Measurements from ENCODE around the gene TMEM191B. TPM values are rescaled to one million over a fixed set of nuclear protein-coding genes. Genes with fewer than 3 reads are reported as not detected.
"Not testable (repeated sequence)": the region's sequence is repeated elsewhere in the genome, so short reads cannot be mapped to it uniquely, and the experiment has no call there.

Gene TMEM191B
- total RNA-seq, 1 experiment from 2014 or later = 3.7 TPM

DNA sequence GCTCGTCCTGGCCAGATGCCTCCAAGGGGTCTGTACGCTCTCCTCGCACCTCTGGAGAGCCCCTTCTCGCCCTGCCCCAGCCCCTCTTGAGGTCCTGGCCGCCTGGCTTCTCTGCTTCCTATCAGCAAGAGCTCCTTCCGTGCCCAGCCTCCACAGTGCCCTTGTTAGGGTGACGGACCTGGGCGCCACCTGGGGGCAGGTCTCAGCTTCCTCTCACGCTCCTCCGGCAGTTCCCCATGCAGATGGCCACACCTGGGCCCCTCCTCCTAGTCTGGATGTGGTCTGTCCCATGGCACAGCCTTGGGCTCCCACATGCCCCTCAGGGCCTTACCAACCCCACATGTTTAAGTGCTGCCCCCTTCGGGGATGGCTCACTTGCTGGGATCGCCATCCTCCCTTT, 6.7 kb downstream of the TMEM191B start:
- H3K36me3 Mint-ChIP-seq = not testable (repeated sequence)

DNA sequence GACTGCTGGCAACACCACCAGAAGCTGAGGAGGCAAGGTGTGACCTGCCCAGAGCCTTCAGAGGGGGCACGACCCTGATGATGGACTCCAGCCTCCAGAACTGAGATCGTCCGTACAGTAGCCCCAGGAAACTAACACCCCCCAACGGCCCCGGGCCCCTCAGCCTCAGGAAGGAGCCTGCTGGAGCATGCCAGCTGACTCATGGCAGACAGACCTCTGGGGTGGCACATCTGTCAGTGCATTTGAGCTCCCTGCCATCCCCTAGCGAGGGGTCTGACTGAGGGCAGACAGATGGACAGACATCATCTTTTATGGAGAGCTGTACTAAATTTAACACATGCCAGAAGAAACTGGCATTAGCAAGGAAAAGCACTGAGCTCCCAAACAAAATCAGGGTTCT, 12.4 kb downstream of the TMEM191B start:
- H3K27me3 Mint-ChIP-seq (ENCODE audit: low read depth); H3K4me3 Mint-ChIP-seq; H3K4me1 Mint-ChIP-seq; ATAC-seq; DNase-seq (ENCODE audit: low spot score); H3K9me3 Mint-ChIP-seq; H3K27ac Mint-ChIP-seq; POLR2A ChIA-PET; CTCF ChIA-PET; H3K36me3 Mint-ChIP-seq: not testable (repeated sequence)

More for the DNA sequence above, 6.7 kb downstream of the TMEM191B start:
- H3K4me1 Mint-ChIP-seq; CTCF ChIA-PET; H3K9me3 Mint-ChIP-seq; H3K4me3 Mint-ChIP-seq; H3K27ac Mint-ChIP-seq; POLR2A ChIA-PET; DNase-seq (ENCODE audit: low spot score); H3K27me3 Mint-ChIP-seq (ENCODE audit: low read depth): not testable (repeated sequence)
- peak; percentile 18; the same call in 1 of the 2 replicates for ATAC-seq

DNA sequence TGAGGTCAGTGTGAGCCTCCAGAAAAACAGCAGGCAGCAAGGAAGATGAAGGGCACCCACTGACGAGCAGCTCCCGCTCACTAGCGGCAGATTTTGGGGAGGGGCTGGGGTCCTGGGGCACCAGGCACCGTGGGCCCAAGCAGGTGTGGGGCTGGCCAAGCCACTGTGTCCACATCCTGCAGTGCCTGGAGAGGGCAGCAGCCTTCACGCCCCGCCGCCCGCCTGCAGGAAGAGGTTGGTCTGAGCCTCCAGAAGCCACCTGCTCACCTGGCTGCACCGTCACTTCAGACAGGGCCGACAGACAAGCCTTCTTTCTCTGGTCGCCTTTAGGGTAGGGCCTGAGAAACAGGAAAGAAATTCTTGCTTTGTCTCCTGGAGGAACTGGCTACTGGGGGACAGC, 15.8 kb downstream of the TMEM191B start:
- H3K36me3 Mint-ChIP-seq; H3K9me3 Mint-ChIP-seq; H3K4me1 Mint-ChIP-seq; ATAC-seq; H3K27me3 Mint-ChIP-seq (ENCODE audit: low read depth); DNase-seq (ENCODE audit: low spot score); POLR2A ChIA-PET; H3K27ac Mint-ChIP-seq; H3K4me3 Mint-ChIP-seq; CTCF ChIA-PET: not testable (repeated sequence)

DNA sequence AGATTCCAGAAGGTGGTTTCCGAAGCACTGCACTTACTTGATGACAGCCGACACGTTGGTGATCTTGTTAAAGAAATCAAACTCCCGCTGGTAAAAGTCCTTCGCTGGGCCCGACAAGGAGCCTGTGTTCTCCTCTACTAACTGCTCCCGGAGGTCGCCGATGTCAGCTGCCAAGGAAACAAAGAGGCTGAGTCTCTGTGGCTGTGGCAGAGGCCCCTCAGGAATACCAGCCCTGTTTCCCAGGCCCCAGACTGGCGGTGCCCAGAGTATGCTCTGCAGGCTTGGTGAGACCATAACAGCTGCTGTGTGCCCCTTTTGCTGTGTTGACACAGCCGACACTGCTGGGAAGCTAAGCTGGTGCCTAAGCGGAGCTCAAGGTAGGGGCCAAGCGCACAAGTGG, 17.0 kb downstream of the TMEM191B start:
- CTCF ChIA-PET, POLR2A ChIA-PET: not testable (repeated sequence)

DNA sequence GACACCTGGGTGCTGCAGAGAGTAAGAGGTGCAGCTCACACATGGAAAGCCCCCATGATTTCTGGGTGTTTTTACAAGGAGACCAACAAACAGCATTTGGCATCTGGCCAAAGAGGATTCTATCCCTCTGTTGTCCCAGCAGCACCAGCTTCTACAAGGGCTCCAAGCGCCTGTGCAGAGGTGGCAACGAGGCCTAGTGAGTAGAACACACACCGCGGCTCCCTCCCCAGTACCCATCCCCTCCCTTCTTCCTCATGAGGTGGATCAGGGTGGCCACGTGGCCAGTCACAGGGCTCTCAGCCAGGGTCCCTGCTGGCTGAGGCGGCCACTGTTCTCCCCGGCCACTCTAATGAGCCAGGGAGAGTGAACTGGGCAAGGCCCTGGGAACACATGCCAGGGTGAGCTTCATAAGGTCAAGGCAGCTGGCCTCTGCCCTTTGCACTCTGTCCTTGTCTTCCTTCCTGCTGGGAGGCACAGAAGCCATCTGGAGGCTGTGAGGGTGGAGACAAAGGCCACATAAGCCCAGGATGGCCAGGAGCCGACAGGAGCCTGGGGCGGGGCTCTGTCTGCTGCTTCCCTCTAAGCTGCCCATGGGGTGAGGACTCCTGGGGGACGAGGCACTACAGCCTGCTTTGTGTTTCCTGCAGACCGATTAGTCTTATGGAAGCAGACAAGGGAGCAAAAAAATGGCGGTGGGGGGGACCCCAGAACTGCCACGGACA, 22.0 kb downstream of the TMEM191B start:
- ATAC-seq; H3K27ac Mint-ChIP-seq; H3K4me1 Mint-ChIP-seq; H3K36me3 Mint-ChIP-seq; H3K4me3 Mint-ChIP-seq; CTCF ChIA-PET; DNase-seq (ENCODE audit: low spot score); POLR2A ChIA-PET; H3K27me3 Mint-ChIP-seq (ENCODE audit: low read depth); H3K9me3 Mint-ChIP-seq: not testable (repeated sequence)

More for the DNA sequence above, 17.0 kb downstream of the TMEM191B start:
- not testable (repeated sequence) for H3K4me3 Mint-ChIP-seq; H3K4me1 Mint-ChIP-seq; H3K36me3 Mint-ChIP-seq; DNase-seq (ENCODE audit: low spot score); H3K27ac Mint-ChIP-seq; H3K9me3 Mint-ChIP-seq; ATAC-seq; H3K27me3 Mint-ChIP-seq (ENCODE audit: low read depth)

DNA sequence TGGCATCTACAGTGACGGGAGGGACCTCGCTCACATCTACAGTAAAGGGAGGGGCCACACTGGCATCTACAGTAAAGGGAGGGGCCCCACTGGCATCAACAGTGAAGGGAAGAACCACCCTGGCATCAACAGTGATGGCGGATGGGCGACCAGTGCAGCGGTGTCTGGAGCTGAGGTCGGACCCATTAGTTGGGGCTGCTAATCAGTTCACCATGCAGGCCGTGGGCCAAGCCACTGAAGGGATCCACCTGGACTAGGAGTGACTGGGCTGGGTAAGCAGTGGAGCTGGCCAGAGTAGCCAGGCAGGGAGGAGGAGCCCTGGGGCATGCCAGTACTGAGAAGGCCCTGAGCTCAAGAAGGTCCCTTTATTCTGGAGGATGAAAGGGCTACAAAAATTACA, 23.4 kb downstream of the TMEM191B start:
- H3K4me3 Mint-ChIP-seq; H3K4me1 Mint-ChIP-seq; H3K36me3 Mint-ChIP-seq; H3K27ac Mint-ChIP-seq; ATAC-seq; H3K9me3 Mint-ChIP-seq; POLR2A ChIA-PET; CTCF ChIA-PET; H3K27me3 Mint-ChIP-seq (ENCODE audit: low read depth); DNase-seq (ENCODE audit: low spot score): not testable (repeated sequence)

DNA sequence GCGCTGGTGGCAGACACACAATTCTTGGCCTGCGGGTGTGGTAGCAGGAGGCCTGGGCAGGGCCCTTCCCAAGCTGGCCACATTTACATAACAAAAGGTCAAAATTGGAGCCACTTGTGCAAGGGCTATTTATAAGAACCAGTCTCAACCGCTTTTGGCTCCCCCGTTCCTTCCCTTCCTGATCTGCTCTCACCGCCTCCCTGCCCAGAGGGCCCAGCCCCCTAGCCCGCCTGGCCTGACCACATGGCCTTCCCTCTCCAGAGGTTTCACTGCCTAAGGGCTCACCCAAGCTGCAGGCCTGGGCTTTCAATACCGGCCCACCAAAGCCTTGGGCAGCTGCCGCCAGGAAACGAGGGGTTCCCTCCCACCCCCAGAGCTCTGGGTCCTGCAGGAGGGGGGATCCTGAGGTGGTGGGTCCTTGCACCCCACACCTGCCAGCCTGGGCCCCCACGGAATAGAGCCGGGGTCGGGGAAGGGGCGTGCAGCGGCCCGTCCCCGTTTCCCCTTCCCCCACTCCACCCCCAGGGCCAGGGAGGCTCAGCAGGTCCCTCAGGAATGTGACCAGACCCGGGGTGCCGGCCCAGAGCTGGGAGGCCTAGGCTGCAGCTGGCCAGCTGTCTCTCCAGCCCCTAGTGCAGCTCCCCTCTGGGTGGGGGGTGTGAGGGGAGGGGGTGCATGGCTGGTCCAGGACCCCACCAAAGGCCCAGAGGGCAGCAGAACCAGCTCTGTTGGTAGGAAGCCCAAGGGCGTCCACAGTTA, 25.4 kb downstream of the TMEM191B start:
- H3K36me3 Mint-ChIP-seq; H3K27me3 Mint-ChIP-seq (ENCODE audit: low read depth); H3K4me3 Mint-ChIP-seq; H3K27ac Mint-ChIP-seq; H3K9me3 Mint-ChIP-seq; CTCF ChIA-PET; DNase-seq (ENCODE audit: low spot score); H3K4me1 Mint-ChIP-seq; POLR2A ChIA-PET: not testable (repeated sequence)
- peak; percentile 78 for ATAC-seq

DNA sequence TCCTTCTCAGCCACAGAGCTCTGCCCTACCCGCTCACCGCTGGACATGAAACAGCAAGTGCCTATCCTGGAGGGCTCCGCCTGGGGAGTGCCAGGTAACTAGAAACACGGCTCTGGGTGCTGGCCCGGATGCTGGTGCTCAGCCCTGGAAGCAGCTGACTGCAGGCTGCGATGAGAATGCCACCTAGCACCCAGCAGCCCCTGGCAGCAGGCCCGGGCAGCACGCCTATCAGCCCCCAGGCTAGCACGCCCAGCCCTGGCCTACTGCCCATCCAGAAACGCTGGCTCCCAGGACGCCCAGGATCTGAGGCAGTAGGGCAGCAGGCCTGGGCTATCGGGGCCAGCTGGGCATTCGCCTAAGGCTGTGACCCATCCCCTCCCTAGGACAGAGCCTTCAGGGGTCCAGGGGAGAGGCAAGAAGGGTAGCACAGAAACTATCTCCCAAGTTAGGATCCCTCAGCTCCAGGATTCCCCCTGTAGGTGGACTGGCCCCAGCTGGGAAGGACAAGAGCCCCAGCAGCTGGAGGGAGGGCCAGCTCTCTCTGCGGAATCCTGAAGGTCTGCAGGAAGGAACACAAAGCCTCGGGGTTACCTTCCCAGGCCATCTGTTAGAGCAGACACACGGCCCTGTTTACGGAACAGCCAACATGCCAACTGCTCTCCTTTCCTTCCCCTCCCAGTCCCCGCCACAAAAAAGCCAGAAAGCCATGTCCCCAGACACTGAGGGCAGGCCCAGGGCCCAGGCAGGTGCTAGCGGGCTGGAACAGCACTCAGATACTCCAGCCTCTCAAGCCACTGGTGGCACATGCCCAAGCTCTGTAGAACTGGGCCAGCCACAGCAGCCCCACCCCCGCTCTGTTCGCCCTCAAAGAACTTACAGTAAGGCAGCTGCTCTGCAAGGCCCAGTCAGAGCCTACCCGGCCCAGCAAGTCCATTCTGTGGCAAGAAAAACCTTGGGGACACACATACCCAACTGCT, 27.0 kb downstream of the TMEM191B start:
- H3K4me3 Mint-ChIP-seq; POLR2A ChIA-PET; H3K27me3 Mint-ChIP-seq (ENCODE audit: low read depth); H3K27ac Mint-ChIP-seq; CTCF ChIA-PET; H3K9me3 Mint-ChIP-seq; DNase-seq (ENCODE audit: low spot score); H3K36me3 Mint-ChIP-seq; H3K4me1 Mint-ChIP-seq: not testable (repeated sequence)
- ATAC-seq = peak; percentile 23

DNA sequence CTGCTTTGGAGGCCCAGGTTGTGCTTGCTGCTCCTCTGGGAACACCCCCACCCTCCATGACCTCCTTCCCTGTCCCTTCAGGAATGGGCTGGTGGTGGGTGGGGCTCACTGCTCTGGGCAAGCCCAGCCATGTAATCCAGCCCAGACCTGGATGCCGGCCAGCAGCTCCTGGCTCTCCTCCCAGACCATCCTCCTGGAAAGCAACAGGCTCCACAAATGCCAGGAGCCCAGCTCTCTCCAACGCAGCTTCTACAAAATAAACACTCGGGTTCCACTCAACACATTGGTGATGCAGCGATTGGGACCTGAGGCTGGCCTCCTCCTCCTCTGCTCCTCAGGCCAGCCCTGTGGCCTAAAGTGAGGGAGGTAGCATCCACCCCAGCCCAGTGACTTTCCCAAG, 30.9 kb downstream of the TMEM191B start:
- CTCF ChIA-PET, H3K36me3 Mint-ChIP-seq: not testable (repeated sequence)

DNA sequence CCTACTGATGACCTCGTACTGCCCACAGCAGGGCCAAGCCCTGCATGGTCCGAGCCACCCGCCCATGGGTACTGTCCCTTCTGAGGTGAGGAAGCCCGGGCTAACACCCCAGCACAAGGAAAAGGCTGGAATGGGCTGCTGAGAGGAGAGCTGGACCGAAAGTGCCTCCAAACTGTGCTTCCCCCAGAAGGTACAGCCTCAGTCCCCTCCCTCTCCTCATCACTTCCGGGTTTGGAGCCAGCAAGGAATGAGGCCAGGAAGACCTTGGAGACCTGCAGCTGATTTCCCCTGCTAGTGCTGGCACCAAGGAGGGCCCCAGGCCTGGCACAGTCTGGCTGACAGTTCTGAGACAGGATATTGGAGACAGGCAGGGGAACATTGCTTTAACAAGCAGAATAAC, 31.3 kb downstream of the TMEM191B start:
- H3K27me3 Mint-ChIP-seq (ENCODE audit: low read depth); POLR2A ChIA-PET; H3K4me1 Mint-ChIP-seq; H3K9me3 Mint-ChIP-seq; H3K27ac Mint-ChIP-seq; H3K4me3 Mint-ChIP-seq; H3K36me3 Mint-ChIP-seq; DNase-seq (ENCODE audit: low spot score); ATAC-seq; CTCF ChIA-PET: not testable (repeated sequence)

More for the DNA sequence above, 30.9 kb downstream of the TMEM191B start:
- DNase-seq (ENCODE audit: low spot score); H3K4me1 Mint-ChIP-seq; H3K27ac Mint-ChIP-seq; H3K9me3 Mint-ChIP-seq; ATAC-seq; H3K4me3 Mint-ChIP-seq; POLR2A ChIA-PET; H3K27me3 Mint-ChIP-seq (ENCODE audit: low read depth): not testable (repeated sequence)

DNA sequence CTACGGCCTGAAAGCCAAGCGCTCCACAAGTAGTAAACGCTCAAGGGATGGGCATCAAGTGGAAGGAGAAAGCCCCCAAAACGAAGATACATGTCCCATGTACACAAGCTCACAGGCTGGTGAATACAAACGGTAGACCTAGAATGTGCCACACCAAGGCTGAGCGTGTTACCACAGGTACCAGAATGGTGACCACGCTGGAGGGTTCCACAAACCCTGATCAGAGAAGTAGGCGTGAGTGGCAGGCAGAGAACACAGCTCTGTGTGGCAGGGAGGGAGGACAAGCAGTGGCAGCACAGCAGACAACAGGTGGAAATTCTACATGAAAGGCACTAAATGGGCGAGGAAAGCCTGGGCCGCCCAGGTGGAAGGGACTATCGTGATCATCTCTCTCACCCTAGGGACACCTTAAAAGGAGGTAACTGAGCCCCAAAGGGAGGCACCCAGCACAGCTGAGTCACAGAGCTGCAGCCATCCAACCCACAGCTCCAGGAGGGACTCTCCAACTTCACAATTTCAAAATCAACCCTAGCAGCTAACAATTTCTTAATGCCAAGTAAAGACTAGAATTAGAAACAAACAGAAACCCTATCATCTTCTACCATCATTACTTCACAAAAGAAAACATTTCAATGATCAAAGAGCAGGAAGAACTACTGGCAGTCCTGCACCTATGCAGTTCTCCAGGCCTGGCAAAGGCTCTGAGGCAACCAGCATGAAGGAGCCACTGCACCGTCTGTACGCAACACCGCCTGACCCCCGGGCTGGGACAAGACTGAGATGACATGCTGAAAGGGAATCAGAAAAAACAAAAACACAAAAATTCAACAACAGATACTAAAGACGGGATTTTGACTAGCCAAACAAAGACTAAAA, 32.7 kb downstream of the TMEM191B start:
- CTCF ChIA-PET; H3K27ac Mint-ChIP-seq; H3K4me1 Mint-ChIP-seq; H3K9me3 Mint-ChIP-seq; ATAC-seq; H3K27me3 Mint-ChIP-seq (ENCODE audit: low read depth); POLR2A ChIA-PET; DNase-seq (ENCODE audit: low spot score); H3K4me3 Mint-ChIP-seq; H3K36me3 Mint-ChIP-seq: not testable (repeated sequence)
